Central memory CD8-positive, alpha-beta T cell (primary cell): ENCODE results near the gene SERPINA6.
"Not testable (repeated sequence)": the region's sequence is repeated elsewhere in the genome, so short reads cannot be mapped to it uniquely, and the experiment has no call there.

ENCODE experiments used
- ATAC-seq: fragments of 150-1000 bp; cut with Tn5 transposase; replicated peaks from 2 replicates; pipeline ENCODE4 v1.10.0; 2022; ENCODE audit warnings: mild to moderate bottlenecking, moderate FRiP score, moderate number of reproducible peaks; ENCODE audit not compliant: poor library complexity, severe bottlenecking; ENCODE audit errors: extremely low read depth
- DNase-seq, 2 donors: peaks; one replicate each; pipeline ENCODE4 v3.0.0; 2021; ENCODE audit warnings: low spot score in 2 of 2
- H3K27ac Mint-ChIP-seq: one replicate; pipeline ENCODE4 v1.8.0; 2022; ENCODE audit warnings: low read depth, mild to moderate bottlenecking, moderate library complexity, mixed read lengths
- H3K27me3 Mint-ChIP-seq: one replicate; pipeline ENCODE4 v1.8.0; 2022; ENCODE audit warnings: mixed read lengths
- H3K36me3 Mint-ChIP-seq: one replicate; pipeline ENCODE4 v1.8.0; 2022; ENCODE audit warnings: mild to moderate bottlenecking, moderate library complexity, mixed read lengths; ENCODE audit not compliant: insufficient read depth
- H3K4me1 Mint-ChIP-seq: one replicate; pipeline ENCODE4 v1.8.0; 2022; ENCODE audit warnings: mixed read lengths
- H3K4me3 Mint-ChIP-seq: one replicate; pipeline ENCODE4 v1.8.0; 2022; ENCODE audit warnings: mild to moderate bottlenecking, moderate library complexity, mixed read lengths
- H3K9me3 Mint-ChIP-seq: one replicate; pipeline ENCODE4 v1.8.0; 2022; ENCODE audit warnings: mixed read lengths

The SERPINA6 gene

GRCh38 chr14:94322648-94323570, at the start of gene SERPINA6:
Gene SERPINA6, minus strand, starts transcription at chr14:94323336. Its CDS starts 8,688 bp downstream, at chr14:94314648.
- H3K4me3 Mint-ChIP-seq: no peak within 1 kb of the TSS
- DNase-seq (no peak), ATAC-seq (no peak)
- peaks cover 20% of the 10 kb centered on the region for H3K27me3 Mint-ChIP-seq
- H3K27ac Mint-ChIP-seq: no peak within 1 kb of the TSS
- H3K36me3 Mint-ChIP-seq: no peaks in the 10 kb centered on the region
- H3K4me1 Mint-ChIP-seq: no peaks in the 10 kb centered on the region
- no peaks in the 10 kb centered on the region for H3K9me3 Mint-ChIP-seq

GRCh38 chr14:94372021-94372605, 49.0 kb upstream of the SERPINA6 start:
- no peak overlapping the region for H3K4me3 Mint-ChIP-seq
- peaks cover 4% of the 10 kb centered on the region for H3K36me3 Mint-ChIP-seq
- DNase-seq (no peak), ATAC-seq (no peak)
- no peaks in the 10 kb centered on the region for H3K9me3 Mint-ChIP-seq
- H3K27me3 Mint-ChIP-seq: peaks cover 30% of the 10 kb centered on the region
- peak overlapping the region; percentile 3 for H3K27ac Mint-ChIP-seq
- no peaks in the 10 kb centered on the region for H3K4me1 Mint-ChIP-seq

- H3K4me1 Mint-ChIP-seq: no peaks in the 10 kb centered on the region
- peaks cover 19% of the 10 kb centered on the region for H3K27me3 Mint-ChIP-seq
- no peak overlapping the region for H3K27ac Mint-ChIP-seq
- peaks cover 4% of the 10 kb centered on the region for H3K36me3 Mint-ChIP-seq
- H3K9me3 Mint-ChIP-seq: no peaks in the 10 kb centered on the region
- no peak overlapping the region for H3K4me3 Mint-ChIP-seq
- DNase-seq: no peak
- ATAC-seq: no peak
Measured at GRCh38 chr14:94370524-94370910, 47.4 kb upstream of the SERPINA6 start.

- not testable (repeated sequence) for DNase-seq, H3K27ac Mint-ChIP-seq, H3K4me1 Mint-ChIP-seq, H3K36me3 Mint-ChIP-seq, ATAC-seq, H3K9me3 Mint-ChIP-seq, H3K4me3 Mint-ChIP-seq
- peaks cover 19% of the 10 kb centered on the region for H3K27me3 Mint-ChIP-seq
Measured at GRCh38 chr14:94369766-94370523, 46.8 kb upstream of the SERPINA6 start.

DNA sequence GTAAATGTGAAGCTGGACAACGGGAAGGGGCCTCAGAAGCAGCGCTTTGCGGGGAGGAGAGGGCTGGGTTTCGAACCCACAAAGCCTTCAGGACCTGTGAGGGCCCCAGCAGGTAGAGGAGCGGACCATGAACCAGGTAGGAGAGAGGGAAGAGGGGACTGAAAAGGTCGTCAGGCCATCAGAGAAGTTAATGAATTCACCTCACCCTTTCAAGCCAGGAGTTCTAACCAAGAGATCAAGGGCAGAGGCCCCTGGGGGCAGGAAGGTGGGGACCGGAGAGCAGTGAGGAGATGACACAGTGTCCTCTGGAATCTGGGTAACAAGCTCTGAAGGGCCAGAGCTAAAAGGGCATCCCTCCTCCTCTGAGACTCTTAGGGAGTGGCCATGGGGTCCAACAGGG, 45.8 kb upstream of the SERPINA6 start:
- no peaks in the 10 kb centered on the region for H3K4me1 Mint-ChIP-seq
- H3K27me3 Mint-ChIP-seq: peaks cover 19% of the 10 kb centered on the region
- H3K36me3 Mint-ChIP-seq: peaks cover 4% of the 10 kb centered on the region
- DNase-seq (no peak), ATAC-seq (no peak)
- H3K27ac Mint-ChIP-seq: no peak overlapping the region
- H3K4me3 Mint-ChIP-seq: no peak overlapping the region
- no peaks in the 10 kb centered on the region for H3K9me3 Mint-ChIP-seq

DNA sequence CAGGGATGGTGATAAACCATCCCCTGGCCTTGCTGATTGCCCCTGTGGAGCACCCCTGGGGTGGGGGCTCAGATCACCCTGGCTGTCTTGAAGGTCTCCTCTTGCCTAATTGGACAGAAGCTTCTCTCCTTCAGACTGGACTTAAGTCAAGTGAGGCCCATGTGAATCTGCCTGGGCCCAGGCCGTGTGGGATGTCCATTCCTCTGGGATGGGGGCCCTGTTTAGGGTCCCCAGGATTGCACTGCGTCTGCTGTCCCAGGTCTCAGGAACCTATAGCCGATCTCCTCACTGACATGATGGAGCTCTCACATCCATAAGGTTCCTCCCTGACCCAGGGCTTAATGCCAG, 45.1 kb upstream of the SERPINA6 start:
- H3K27ac Mint-ChIP-seq: no peak overlapping the region
- no peaks in the 10 kb centered on the region for H3K4me1 Mint-ChIP-seq
- peaks cover 4% of the 10 kb centered on the region for H3K36me3 Mint-ChIP-seq
- no peaks in the 10 kb centered on the region for H3K9me3 Mint-ChIP-seq
- no peak for DNase-seq
- H3K27me3 Mint-ChIP-seq: peaks cover 19% of the 10 kb centered on the region
- H3K4me3 Mint-ChIP-seq: no peak overlapping the region
- ATAC-seq: no peak

DNA sequence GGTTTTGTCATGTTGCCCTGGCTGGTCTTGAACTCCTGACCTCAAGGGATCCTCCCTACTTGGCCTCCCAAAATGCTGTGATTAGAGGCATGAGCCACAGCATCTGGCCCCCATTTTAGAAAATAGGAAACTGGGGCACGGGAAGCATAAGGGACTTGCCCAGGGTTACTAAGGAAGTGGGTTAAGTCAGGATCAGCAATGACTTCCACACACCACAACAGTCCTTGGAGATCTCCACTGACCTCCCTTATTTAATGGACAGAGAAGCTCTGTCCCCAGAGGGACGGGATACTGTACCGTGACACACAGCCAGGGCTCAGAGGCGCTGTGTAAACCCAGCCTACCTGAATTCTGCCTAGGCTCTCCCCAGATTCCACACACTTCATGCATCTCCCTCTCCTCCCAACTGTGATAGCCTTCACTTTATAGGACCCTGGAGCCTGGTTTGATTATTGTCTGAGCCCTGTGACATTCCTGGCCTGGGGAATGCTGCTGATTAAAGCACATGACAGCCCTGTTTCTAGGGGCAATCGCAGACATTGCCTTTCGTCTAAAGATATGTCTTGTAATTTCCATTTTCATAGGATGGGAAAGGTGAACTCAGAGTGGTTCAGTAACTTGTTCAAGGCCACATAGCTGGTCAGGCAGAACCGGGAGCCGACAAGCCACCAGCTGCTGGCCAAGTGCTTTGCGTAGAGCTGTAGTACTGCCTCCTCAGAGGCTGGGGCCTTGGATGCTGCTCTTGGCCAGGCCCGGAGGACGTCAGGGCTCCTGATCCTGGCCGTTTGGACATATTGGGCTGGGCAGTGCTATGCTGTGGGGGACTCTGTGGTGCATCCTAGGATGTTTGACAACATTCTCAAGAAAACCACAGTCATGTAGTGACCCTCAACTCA, 44.5 kb upstream of the SERPINA6 start:
- peaks cover 4% of the 10 kb centered on the region for H3K36me3 Mint-ChIP-seq
- H3K4me3 Mint-ChIP-seq: no peak overlapping the region
- H3K27ac Mint-ChIP-seq: no peak overlapping the region

GRCh38 chr14:94366146-94366915, 43.2 kb upstream of the SERPINA6 start, which contains the start of gene SERPINA2:
Gene SERPINA2, minus strand, starts transcription at chr14:94366698.
- ATAC-seq (no peak), DNase-seq (no peak)
- H3K27ac Mint-ChIP-seq: no peak within 1 kb of the TSS
- peaks cover 4% of the 10 kb centered on the region for H3K36me3 Mint-ChIP-seq
- no peaks in the 10 kb centered on the region for H3K9me3 Mint-ChIP-seq
- no peaks in the 10 kb centered on the region for H3K4me1 Mint-ChIP-seq
- peaks cover 9% of the 10 kb centered on the region for H3K27me3 Mint-ChIP-seq
- H3K4me3 Mint-ChIP-seq: no peak within 1 kb of the TSS

More for the DNA sequence above, 44.5 kb upstream of the SERPINA6 start:
- H3K4me1 Mint-ChIP-seq: no peaks in the 10 kb centered on the region
- peaks cover 17% of the 10 kb centered on the region for H3K27me3 Mint-ChIP-seq
- no peaks in the 10 kb centered on the region for H3K9me3 Mint-ChIP-seq
- no peak for ATAC-seq
- DNase-seq: no peak

DNA sequence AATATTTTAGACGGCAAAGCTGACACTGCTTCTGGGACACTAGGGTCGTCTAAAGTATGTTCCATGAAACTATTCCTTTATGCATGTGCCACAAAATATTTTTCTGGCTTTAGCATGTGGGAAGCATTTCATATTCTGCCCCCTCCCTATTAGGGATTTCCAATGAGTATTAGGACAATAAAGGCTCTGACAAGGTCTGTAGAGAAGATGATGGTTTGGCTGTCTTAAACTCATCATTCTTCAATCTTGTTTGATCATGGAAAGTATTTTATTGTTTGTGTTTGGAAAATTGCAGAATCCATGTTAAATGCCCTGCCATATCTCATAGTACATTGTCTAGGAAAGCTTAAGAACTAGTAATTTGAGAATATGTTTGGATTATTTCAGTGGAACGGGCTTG, 42.5 kb upstream of the SERPINA6 start:
- Mint-ChIP-seq H3K4me3 (no peak overlapping the region), H3K27me3 (peaks cover 14% of the 10 kb centered on the region), H3K4me1 (no peaks in the 10 kb centered on the region), H3K27ac (no peak overlapping the region), H3K9me3 (no peaks in the 10 kb centered on the region), H3K36me3 (peaks cover 2% of the 10 kb centered on the region)
- ATAC-seq (no peak), DNase-seq (no peak)

DNA sequence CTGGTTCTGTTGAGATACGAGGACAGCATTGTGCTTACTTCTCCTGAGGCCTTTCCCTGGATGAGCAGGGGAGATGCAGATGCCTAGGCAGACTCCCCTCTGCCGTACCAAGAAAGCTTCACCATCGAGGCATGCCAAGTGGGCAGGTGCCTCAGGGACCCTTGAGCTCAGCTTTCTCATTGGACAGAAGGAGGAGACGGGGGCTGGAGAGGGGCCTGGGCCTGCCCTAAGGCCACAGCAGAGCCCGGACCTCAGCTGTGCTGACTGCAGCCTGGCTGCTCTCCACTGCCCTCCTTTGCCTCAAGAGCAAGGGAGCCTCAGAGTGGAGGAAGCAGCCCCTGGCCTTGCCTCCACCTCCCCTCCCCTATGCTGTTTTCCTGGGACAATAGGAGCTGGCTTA, 41.8 kb upstream of the SERPINA6 start:
- Mint-ChIP-seq H3K4me3 (no peak overlapping the region), H3K36me3 (peaks cover 2% of the 10 kb centered on the region), H3K27me3 (peaks cover 20% of the 10 kb centered on the region), H3K27ac (no peak overlapping the region), H3K9me3 (no peaks in the 10 kb centered on the region), H3K4me1 (no peaks in the 10 kb centered on the region)
- no peak for DNase-seq
- no peak for ATAC-seq

DNA sequence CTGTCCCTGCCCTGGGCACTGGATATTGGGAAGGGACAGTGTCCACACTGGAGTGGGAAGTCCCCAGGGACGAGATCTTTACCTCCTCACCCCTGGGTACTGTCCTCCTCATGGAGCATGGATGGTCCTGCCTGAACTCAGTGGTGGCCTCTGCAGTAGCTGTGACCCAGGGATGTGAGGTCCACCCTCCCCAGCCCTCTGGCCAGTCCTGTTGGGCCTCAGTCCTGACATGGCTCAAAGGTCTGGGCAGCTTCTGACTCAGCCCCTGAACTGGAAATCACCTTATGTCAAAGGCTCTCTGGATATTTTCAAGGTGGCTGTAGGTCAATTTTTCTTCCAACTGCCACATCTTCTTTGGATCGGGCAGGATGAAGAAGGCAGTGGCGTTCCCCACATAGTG, 40.9 kb upstream of the SERPINA6 start:
- Mint-ChIP-seq H3K4me3 (no peak overlapping the region), H3K9me3 (no peaks in the 10 kb centered on the region), H3K4me1 (no peaks in the 10 kb centered on the region), H3K27ac (no peak overlapping the region), H3K36me3 (no peaks in the 10 kb centered on the region), H3K27me3 (peaks cover 22% of the 10 kb centered on the region)
- no peak for DNase-seq
- no peak for ATAC-seq
